SJSA1 (cell line): ENCODE results near the gene KREMEN1. TPM values are rescaled to one million over a fixed set of nuclear protein-coding genes. Genes with fewer than 3 reads are reported as not detected.

ENCODE experiments used
- DNase-seq, 2 experiments: peaks; one replicate each; pipeline ENCODE4 v3.0.0-alpha.2; 2015 to 2020; ENCODE audit warnings: low spot score in 2 of 2, low read depth in 1 of 2
- H3K27ac ChIP-seq: fragments of 250-450 bp; sonication (Bioruptor Pico); 2 replicates; pipeline ENCODE4 v1.5.1; 2020; ENCODE audit warnings: mild to moderate bottlenecking, moderate library complexity
- H3K27me3 ChIP-seq: fragments of 250-450 bp; sonication (Bioruptor Pico); replicated peaks from 2 replicates; pipeline ENCODE4 v1.5.1; 2020; ENCODE audit warnings: mild to moderate bottlenecking, moderate library complexity
- H3K36me3 ChIP-seq: fragments of 250-450 bp; sonication (Bioruptor Pico); 2 replicates; pipeline ENCODE4 v1.5.1; 2020; ENCODE audit warnings: mild to moderate bottlenecking
- H3K4me1 ChIP-seq: fragments of 250-450 bp; sonication (Bioruptor Pico); replicated peaks from 2 replicates; pipeline ENCODE4 v1.6.1; 2021; ENCODE audit warnings: mild to moderate bottlenecking
- H3K4me3 ChIP-seq: fragments of 250-450 bp; sonication (Bioruptor Pico); 2 replicates; pipeline ENCODE4 v1.5.1; 2020; ENCODE audit warnings: mild to moderate bottlenecking
- H3K9me3 ChIP-seq: fragments of 250-450 bp; sonication (Bioruptor Pico); replicated peaks from 2 replicates; pipeline ENCODE4 v1.5.1; 2020; ENCODE audit warnings: mild to moderate bottlenecking
- total RNA-seq: library from RNA; depleted of rRNA; stranded (reverse); fragments of >200 nt; shearing (Covaris generic); gene quantifications from 2 replicates; pipeline ENCODE4 v1.2.3, GENCODE V29; 2014

KREMEN1 gene
- total RNA-seq, 1 experiment from 2014 or later, result 10.1 TPM

- no peaks in the 10 kb centered on the region for H3K9me3 ChIP-seq
These were observed 12.5 kb upstream of the KREMEN1 start for GRCh38 chr22:29060251-29060869.

GRCh38 chr22:29060931-29061330, 11.9 kb upstream of the KREMEN1 start:
- H3K9me3 ChIP-seq, result no peaks in the 10 kb centered on the region
- H3K4me1 ChIP-seq, result no peaks in the 10 kb centered on the region
- H3K27me3 ChIP-seq, result no peaks in the 10 kb centered on the region
- H3K36me3 ChIP-seq, result no peaks in the 10 kb centered on the region
- no peak for DNase-seq
- H3K4me3 ChIP-seq, result no peak overlapping the region
- no peak overlapping the region for H3K27ac ChIP-seq

More at GRCh38 chr22:29060251-29060869, 12.5 kb upstream of the KREMEN1 start:
- H3K36me3 ChIP-seq, result no peaks in the 10 kb centered on the region
- no peak overlapping the region for H3K4me3 ChIP-seq
- no peak overlapping the region for H3K27ac ChIP-seq
- H3K4me1 ChIP-seq, result no peaks in the 10 kb centered on the region
- DNase-seq, result no peak
- no peaks in the 10 kb centered on the region for H3K27me3 ChIP-seq

- Histone ChIP-seq H3K27ac (no peak within 1 kb of the TSS), H3K9me3 (no peaks in the 10 kb centered on the region), H3K4me3 (no peak within 1 kb of the TSS), H3K27me3 (no peaks in the 10 kb centered on the region), H3K4me1 (no peaks in the 10 kb centered on the region), H3K36me3 (no peaks in the 10 kb centered on the region)
- no peak for DNase-seq
These were observed 11.1 kb upstream of the KREMEN1 start, which contains the start of gene C22orf31 for GRCh38 chr22:29061773-29062172. Gene C22orf31, minus strand, starts transcription at chr22:29061831. Its CDS starts 39 bp downstream, at chr22:29061792.

GRCh38 chr22:29062286-29062821, 10.5 kb upstream of the KREMEN1 start:
- DNase-seq, result no peak
- no peaks in the 10 kb centered on the region for H3K4me1 ChIP-seq
- H3K27ac ChIP-seq, result no peak overlapping the region
- no peaks in the 10 kb centered on the region for H3K27me3 ChIP-seq
- no peak overlapping the region for H3K4me3 ChIP-seq
- H3K9me3 ChIP-seq, result no peaks in the 10 kb centered on the region
- no peaks in the 10 kb centered on the region for H3K36me3 ChIP-seq

- Histone ChIP-seq H3K27ac (no peak overlapping the region), H3K9me3 (no peaks in the 10 kb centered on the region), H3K36me3 (no peaks in the 10 kb centered on the region), H3K27me3 (no peaks in the 10 kb centered on the region), H3K4me3 (no peak overlapping the region), H3K4me1 (no peaks in the 10 kb centered on the region)
- no peak for DNase-seq
These were observed 7.2 kb upstream of the KREMEN1 start for GRCh38 chr22:29065468-29066190.

GRCh38 chr22:29069463-29069862, 3.4 kb upstream of the KREMEN1 start:
- Histone ChIP-seq H3K27ac (no peak overlapping the region), H3K4me3 (no peak overlapping the region), H3K36me3 (peaks cover 5% of the 10 kb centered on the region; the same call in 1 of the 2 replicates), H3K9me3 (no peaks in the 10 kb centered on the region), H3K27me3 (no peaks in the 10 kb centered on the region), H3K4me1 (peaks cover 18% of the 10 kb centered on the region)
- DNase-seq, result no peak

- no peaks in the 10 kb centered on the region for H3K9me3 ChIP-seq
- peaks cover 5% of the 10 kb centered on the region; the same call in 1 of the 2 replicates for H3K36me3 ChIP-seq
- H3K4me3 ChIP-seq, result no peak overlapping the region
- no peak overlapping the region for H3K27ac ChIP-seq
- peaks cover 18% of the 10 kb centered on the region for H3K4me1 ChIP-seq
- no peak for DNase-seq
- no peaks in the 10 kb centered on the region for H3K27me3 ChIP-seq
These were observed 2.3 kb upstream of the KREMEN1 start for GRCh38 chr22:29070490-29070889.

- peaks cover 18% of the 10 kb centered on the region for H3K4me1 ChIP-seq
- H3K27ac ChIP-seq, result no peak overlapping the region
- peaks cover 5% of the 10 kb centered on the region; the same call in 1 of the 2 replicates for H3K36me3 ChIP-seq
- H3K9me3 ChIP-seq, result no peaks in the 10 kb centered on the region
- no peaks in the 10 kb centered on the region for H3K27me3 ChIP-seq
- DNase-seq, result no peak
- no peak overlapping the region for H3K4me3 ChIP-seq
These were observed 1.4 kb upstream of the KREMEN1 start for GRCh38 chr22:29071261-29072045.

GRCh38 chr22:29072193-29072978, 449 bp upstream of the KREMEN1 start:
- peaks cover 5% of the 10 kb centered on the region; the same call in 1 of the 2 replicates for H3K36me3 ChIP-seq
- no peak overlapping the region for H3K27ac ChIP-seq
- peak; percentile 67 to 74 for DNase-seq
- peak overlapping the region; percentile 66 for H3K4me3 ChIP-seq
- peaks cover 18% of the 10 kb centered on the region for H3K4me1 ChIP-seq
- H3K27me3 ChIP-seq, result no peaks in the 10 kb centered on the region
- no peaks in the 10 kb centered on the region for H3K9me3 ChIP-seq

GRCh38 chr22:29073618-29074275, 912 bp downstream of the KREMEN1 start:
- peaks cover 18% of the 10 kb centered on the region for H3K4me1 ChIP-seq
- H3K4me3 ChIP-seq, result peak overlapping the region; percentile 66
- no peaks in the 10 kb centered on the region for H3K9me3 ChIP-seq
- no peak for DNase-seq
- peaks cover 5% of the 10 kb centered on the region; the same call in 1 of the 2 replicates for H3K36me3 ChIP-seq
- H3K27ac ChIP-seq, result no peak overlapping the region
- no peaks in the 10 kb centered on the region for H3K27me3 ChIP-seq

GRCh38 chr22:29074276-29074772, 1.5 kb downstream of the KREMEN1 start:
- peaks cover 18% of the 10 kb centered on the region for H3K4me1 ChIP-seq
- peaks cover 5% of the 10 kb centered on the region; the same call in 1 of the 2 replicates for H3K36me3 ChIP-seq
- no peak overlapping the region for H3K27ac ChIP-seq
- no peaks in the 10 kb centered on the region for H3K27me3 ChIP-seq
- no peak for DNase-seq
- no peak overlapping the region for H3K4me3 ChIP-seq
- H3K9me3 ChIP-seq, result no peaks in the 10 kb centered on the region

GRCh38 chr22:29078036-29078868, 5.4 kb downstream of the KREMEN1 start:
- Histone ChIP-seq H3K9me3 (no peaks in the 10 kb centered on the region), H3K4me3 (no peak overlapping the region), H3K27ac (no peak overlapping the region), H3K36me3 (peaks cover 2% of the 10 kb centered on the region; the same call in 1 of the 2 replicates), H3K27me3 (no peaks in the 10 kb centered on the region), H3K4me1 (peaks cover 11% of the 10 kb centered on the region)
- DNase-seq, result no peak
